C4-2B (cell line): ENCODE results near the gene PIGU.

Experiments
- CTCF ChIP-seq: fragments of 450-650 bp; conservative IDR thresholded peaks from 2 replicates; pipeline ENCODE4 v1.5.1; 2017; ENCODE audit warnings: mild to moderate bottlenecking
- ZFX ChIP-seq: fragments of 450-650 bp; IDR thresholded peaks from 2 replicates; pipeline ENCODE4 v1.6.1; 2017

GRCh38 chr20:34534391-34535165 lies 142.3 kb downstream of the PIGU start:
- TF ChIP-seq CTCF = no peak
- no peak for TF ChIP-seq ZFX
